H1 (cell line): ENCODE data around the gene RASSF5. TPM values are rescaled to one million over a fixed set of nuclear protein-coding genes. Genes with fewer than 3 reads are reported as not detected.

Source experiments
- CBX8 ChIP-seq: fragments of 300-800, 300-1000 bp; sonication (generic); IDR thresholded peaks from 2 replicates; pipeline ENCODE4 v1.7.1; 2016; ENCODE audit warnings: low read depth, low read length, borderline replicate concordance
- SIN3A ChIP-seq, 2 experiments: IDR thresholded peaks in 1 of 2; conservative IDR thresholded peaks in 1 of 2; 2 replicates each; pipeline ENCODE4 v1.6.1; 2011 to 2012; ENCODE audit warnings: low read length in 2 of 2, improper control_type of control experiment in 1 of 2, low read depth in 1 of 2, mild to moderate bottlenecking in 1 of 2
- polyA plus RNA-seq, 7 experiments: library from polyadenylated mRNA; depleted of rRNA in 3 of 7; stranded (reverse) in 5 of 7; unstranded in 2 of 7; fragments of >200 nt in 5 of 7; fragments of 200-250 nt in 2 of 7; gene quantifications; 1 replicate in 5 of 7; 2 replicates in 1 of 7; 4 replicates in 1 of 7; pipeline versions ENCODE4 v1.2.1 to v1.2.3, GENCODE V29; 2011 to 2013; ENCODE audit warnings: missing spikeins in 2 of 7, mixed read lengths in 2 of 7
- total RNA-seq: library from RNA; stranded (reverse); fragmentation: NEBNext Ultra II Directional; extraction: Animal tissue kit (Norgen Biotek cat#: 25700); gene quantifications from 2 replicates; pipeline ENCODE4 v1.2.1, GENCODE V29; 2021
- TF ChIP-seq, protein P1 (sequence below): IDR thresholded peaks from 2 replicates; pipeline ENCODE4 v1.6.1; 2012; ENCODE audit warnings: inconsistent platforms
- TF ChIP-seq, protein P2 (sequence below): IDR thresholded peaks from 2 replicates; pipeline ENCODE4 v1.6.1; 2011; ENCODE audit warnings: low read depth, mild to moderate bottlenecking, low read length; ENCODE audit not compliant: insufficient read depth

RASSF5 gene
- total and polyA plus RNA-seq, 2 of the 8 experiments (the other 6 are each of a cell fraction or from before 2014, with no cell fraction given), result 0.82 to 1.8 TPM

DNA sequence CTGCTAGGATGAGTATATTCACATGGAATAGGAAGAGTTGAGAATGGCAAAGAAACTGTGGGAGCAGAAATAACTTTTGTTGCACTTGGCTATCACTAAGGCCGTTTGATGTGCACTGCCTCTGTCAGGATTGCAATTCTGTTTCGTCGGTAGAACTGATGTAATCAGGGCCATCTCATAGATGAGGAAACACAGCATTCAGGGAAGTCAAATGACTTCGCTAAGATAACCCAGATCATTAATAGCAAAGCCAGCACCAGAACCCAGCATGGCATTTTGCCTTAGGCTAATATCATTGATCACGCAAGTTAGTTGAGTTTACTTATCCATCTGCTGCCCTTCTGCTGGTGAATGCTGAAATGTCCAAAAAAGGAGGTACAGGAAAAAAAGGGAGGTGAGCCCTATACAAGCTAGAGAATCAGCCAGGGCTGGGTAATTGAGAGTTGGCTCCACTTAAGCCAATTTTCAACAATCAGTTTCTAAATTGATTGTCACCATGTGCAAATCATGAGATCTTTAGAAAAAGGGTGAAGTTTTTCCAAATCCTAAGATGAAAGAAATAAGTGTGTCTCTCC lies 7.6 kb downstream of the RASSF5 start (continued):
- TF ChIP-seq, protein P1, sequence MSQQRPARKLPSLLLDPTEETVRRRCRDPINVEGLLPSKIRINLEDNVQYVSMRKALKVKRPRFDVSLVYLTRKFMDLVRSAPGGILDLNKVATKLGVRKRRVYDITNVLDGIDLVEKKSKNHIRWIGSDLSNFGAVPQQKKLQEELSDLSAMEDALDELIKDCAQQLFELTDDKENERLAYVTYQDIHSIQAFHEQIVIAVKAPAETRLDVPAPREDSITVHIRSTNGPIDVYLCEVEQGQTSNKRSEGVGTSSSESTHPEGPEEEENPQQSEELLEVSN, result no peak
- no peak for TF ChIP-seq CBX8
- no peak for TF ChIP-seq SIN3A (conservative IDR thresholded peaks at IDR 0.05 in 1 of 2, IDR thresholded peaks at IDR 0.05 in 1 of 2; ENCODE audit: low read depth in 1 of 2, low read length in 2 of 2)
- TF ChIP-seq, protein P2, sequence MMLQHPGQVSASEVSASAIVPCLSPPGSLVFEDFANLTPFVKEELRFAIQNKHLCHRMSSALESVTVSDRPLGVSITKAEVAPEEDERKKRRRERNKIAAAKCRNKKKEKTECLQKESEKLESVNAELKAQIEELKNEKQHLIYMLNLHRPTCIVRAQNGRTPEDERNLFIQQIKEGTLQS, result no peak
